Measurements from ENCODE around the gene ALOX15B.

The ALOX15B gene

GRCh38 chr17:8044819-8045810, 6.3 kb downstream of the ALOX15B start:
- DNase-seq (ENCODE audit: low spot score), result no peak

DNA sequence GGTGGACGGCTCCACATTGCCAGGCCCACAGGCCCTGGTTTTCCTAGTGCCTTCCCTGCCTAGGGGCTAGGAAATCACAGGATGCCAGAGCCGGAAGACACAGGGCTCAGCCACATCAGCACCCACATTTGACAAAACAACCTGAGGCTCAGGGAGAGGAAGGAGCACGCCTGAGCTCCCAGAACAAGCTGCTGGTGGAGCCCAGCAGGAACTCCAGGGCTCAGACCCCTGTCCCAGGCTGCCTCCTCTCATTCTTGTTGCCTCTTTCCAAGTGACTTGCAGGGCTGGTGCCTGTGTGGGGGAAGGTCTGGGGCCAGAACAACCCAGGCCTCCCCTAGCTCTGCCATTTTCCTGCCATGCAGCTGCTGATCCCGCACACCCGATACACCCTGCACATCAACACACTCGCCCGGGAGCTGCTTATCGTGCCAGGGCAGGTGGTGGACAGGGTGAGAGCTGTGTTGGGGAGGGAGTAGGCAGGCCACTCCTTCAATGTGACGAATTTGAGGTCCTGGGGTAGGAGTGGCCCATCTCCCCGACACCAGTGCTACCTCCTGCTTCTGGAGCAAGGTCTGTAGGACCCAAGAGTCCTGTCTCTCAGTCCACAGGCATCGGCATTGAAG, 7.6 kb downstream of the ALOX15B start:
- TF ChIP-seq CTCF (IDR thresholded peaks at IDR 0.05), result no peak
- H3K4me3 ChIP-seq, result no peak overlapping the region
- DNase-seq (ENCODE audit: low spot score), result no peak
- no peak overlapping the region for H3K27ac ChIP-seq

More at GRCh38 chr17:8044819-8045810, 6.3 kb downstream of the ALOX15B start:
- H3K27ac ChIP-seq, result no peak overlapping the region
- no peak overlapping the region for H3K4me3 ChIP-seq
- no peak for TF ChIP-seq CTCF (IDR thresholded peaks at IDR 0.05)

DNA sequence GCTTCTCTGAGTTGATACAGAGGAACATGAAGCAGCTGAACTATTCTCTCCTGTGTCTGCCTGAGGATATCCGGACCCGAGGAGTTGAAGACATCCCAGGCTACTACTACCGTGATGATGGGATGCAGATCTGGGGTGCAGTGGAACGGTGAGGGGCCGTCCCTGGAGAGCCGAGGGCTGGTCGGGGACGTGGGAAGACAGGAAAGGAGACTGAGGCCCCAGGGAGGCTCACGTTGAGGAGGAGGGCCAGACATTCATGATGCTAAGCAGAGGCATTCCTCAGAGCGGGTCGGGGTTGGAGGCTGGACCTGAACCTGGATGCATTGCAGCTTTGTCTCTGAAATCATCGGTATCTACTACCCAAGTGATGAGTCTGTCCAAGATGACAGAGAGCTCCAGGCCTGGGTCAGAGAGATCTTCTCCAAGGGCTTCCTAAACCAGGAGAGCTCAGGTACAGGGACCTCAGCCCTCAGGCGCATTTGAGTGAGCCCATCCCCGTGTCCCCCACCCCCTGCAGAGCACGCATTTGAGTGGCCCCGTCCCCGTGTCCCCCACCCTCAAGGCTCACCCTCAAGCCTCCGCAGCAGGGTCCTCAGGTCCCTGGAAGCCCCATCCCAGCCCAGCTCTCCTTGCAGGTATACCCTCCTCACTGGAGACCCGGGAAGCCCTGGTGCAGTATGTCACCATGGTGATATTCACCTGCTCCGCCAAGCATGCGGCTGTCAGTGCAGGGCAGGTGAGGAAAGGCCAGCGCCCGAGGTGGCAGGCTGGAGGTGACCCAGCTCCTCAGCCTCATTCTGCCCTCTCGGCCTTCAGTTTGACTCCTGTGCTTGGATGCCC, 8.3 kb downstream of the ALOX15B start:
- no peak for TF ChIP-seq CTCF (IDR thresholded peaks at IDR 0.05)
- no peak overlapping the region for H3K4me3 ChIP-seq
- DNase-seq (ENCODE audit: low spot score), result no peak
- H3K27ac ChIP-seq, result no peak overlapping the region

- TF ChIP-seq CTCF (IDR thresholded peaks at IDR 0.05), result no peak
- no peak for DNase-seq (ENCODE audit: low spot score)
- Histone ChIP-seq H3K27ac (no peak overlapping the region), H3K4me3 (no peak overlapping the region)
Measured at GRCh38 chr17:8047769-8048110, 8.9 kb downstream of the ALOX15B start.

DNA sequence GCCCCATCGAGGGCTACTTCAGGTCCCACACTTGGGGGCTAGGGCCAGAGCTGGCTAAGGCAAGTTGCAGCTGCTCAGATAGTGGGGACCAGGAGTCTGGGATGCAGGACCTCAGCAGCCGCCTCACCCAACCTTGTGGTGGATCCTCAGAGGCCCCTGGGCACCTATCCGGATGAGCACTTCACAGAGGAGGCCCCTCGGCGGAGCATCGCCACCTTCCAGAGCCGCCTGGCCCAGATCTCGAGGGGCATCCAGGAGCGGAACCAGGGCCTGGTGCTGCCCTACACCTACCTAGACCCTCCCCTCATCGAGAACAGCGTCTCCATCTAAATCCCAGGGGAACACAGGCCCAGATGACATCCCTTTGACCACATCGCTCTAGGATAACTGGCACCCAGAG, 9.4 kb downstream of the ALOX15B start:
- Histone ChIP-seq H3K27ac (no peak overlapping the region), H3K4me3 (no peak overlapping the region)
- DNase-seq (ENCODE audit: low spot score), result no peak
- TF ChIP-seq CTCF (IDR thresholded peaks at IDR 0.05), result no peak

DNA sequence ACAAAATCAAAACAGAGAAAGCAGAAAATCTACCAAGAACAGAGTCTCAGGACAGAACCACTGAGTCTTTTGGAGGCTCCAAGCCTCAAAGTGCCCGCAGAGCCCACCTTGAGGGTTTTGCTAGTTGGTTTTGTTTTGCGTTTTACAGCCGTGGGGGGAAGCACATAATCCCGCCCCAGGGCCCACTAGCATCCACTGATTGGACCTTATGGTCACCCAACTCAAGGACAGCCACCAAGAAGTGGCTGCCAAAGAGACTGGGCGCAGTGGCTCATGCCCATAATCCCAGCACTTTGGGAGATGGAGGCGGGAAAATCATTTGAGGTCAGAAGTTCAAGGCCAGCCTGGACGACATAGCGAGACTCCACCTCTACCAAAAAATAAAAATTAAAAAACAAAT, 9.9 kb downstream of the ALOX15B start:
- DNase-seq (ENCODE audit: low spot score), result no peak
- TF ChIP-seq CTCF (IDR thresholded peaks at IDR 0.05), result no peak
- H3K27ac ChIP-seq, result no peak overlapping the region
- no peak overlapping the region for H3K4me3 ChIP-seq
